Measurements from ENCODE around the gene IGFLR1.

IGFLR1 gene

DNA sequence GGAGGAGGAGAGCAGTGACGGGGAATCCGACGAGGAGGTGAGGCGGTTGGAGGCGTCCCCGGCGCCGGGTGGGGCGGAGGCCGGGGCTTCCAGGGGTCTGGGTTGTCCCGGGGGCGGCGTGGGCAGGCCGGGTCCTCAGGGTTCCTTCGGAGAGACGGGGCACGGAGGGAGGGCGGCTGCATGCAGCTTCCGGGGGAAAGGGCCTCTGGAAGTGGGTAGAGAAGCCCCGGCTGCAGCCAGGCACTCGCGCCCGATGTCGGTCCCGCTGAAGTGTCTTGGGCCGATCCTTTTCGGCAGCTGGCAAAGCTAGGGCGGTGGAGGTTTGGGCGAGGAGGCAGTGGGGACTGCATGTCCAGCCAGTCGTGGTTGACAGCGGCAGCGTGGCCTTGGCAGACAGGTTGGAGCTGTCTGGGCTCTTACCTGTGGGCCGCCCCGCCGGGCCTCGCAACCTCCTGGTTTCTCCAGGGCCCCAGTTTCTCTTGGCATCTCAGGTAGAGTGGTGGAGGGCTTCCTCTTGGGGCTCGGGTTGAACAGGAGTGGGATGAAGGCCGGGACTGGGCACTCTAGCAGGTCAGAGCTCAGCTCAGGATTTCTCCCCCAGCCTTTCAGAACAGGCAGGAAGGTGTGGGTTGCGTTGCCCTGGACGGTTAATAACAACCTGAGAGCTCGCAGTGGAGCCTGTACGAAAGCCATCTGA is 23.8 kb downstream of the IGFLR1 start:
- peak overlapping the region; percentile 61 for H2BK120ac ChIP-seq (ENCODE audit: low read depth, low read length)
- peaks cover 0 to 5% (median 0%) of the 10 kb centered on the region in 3 experiments for H3K27me3 ChIP-seq (ENCODE audit: control insufficient read depth in 3 of 3, insufficient read depth in 3 of 3, low read depth in 1 of 3, low read length in 3 of 3)
- no peak overlapping the region for H2BK12ac ChIP-seq (ENCODE audit: low read length)
- H2BK15ac ChIP-seq (ENCODE audit: low read length), result peak overlapping the region; percentile 37
- no CpG with 5 or more reads among the region's 42 CpGs for WGBS, 2 donors (ENCODE audit: extremely low coverage in 2 of 2, insufficient read length in 2 of 2, insufficient replicate concordance in 1 of 2)
- H4K91ac ChIP-seq (ENCODE audit: low read depth, low read length, poor library complexity), result no peak overlapping the region
- H3K4ac ChIP-seq (ENCODE audit: low read length), result no peak overlapping the region
- H4K8ac ChIP-seq (ENCODE audit: low read depth, low read length), result no peak overlapping the region
- H2AK5ac ChIP-seq (ENCODE audit: low read depth, low read length), result peak overlapping the region; percentile 81
- H3K4me1 ChIP-seq (ENCODE audit: control insufficient read depth in 2 of 2, insufficient read depth in 1 of 2, low read depth in 1 of 2, low read length in 2 of 2), result peaks cover 15 to 21% of the 10 kb centered on the region in 2 donors
- peak; percentile 21 for DNase-seq (ENCODE audit: low spot score)
- peak overlapping the region; percentile 52 for H3K18ac ChIP-seq (ENCODE audit: low read length)
- peak overlapping the region; percentile 47 for H2AFZ ChIP-seq (ENCODE audit: low read length)
- H3K4me3 ChIP-seq (ENCODE audit: low read length in 2 of 2), result peak overlapping the region; percentile 86 to 99
- peak overlapping the region; percentile 87 for H2BK5ac ChIP-seq (ENCODE audit: low read length)
- H3K23ac ChIP-seq (ENCODE audit: low read depth, low read length, poor library complexity), result peak overlapping the region; percentile 31
- H3K4me2 ChIP-seq (ENCODE audit: insufficient read depth, low read length, poor library complexity, severe bottlenecking), result peak overlapping the region; percentile 78
- H3K9ac ChIP-seq (ENCODE audit: low read depth, low read length, poor library complexity), result peak overlapping the region; percentile 97
- H3K27ac ChIP-seq (replicated peaks; ENCODE audit: low read length), result no peak overlapping the region
- H3K14ac ChIP-seq (ENCODE audit: low read length), result peak overlapping the region; percentile 90
- H3K36me3 ChIP-seq (replicated peaks in 1 of 2; ENCODE audit: control insufficient read depth in 2 of 2, insufficient read depth in 2 of 2, low read length in 2 of 2), result peaks cover 27 to 39% of the 10 kb centered on the region in 2 donors
- H3K9me3 ChIP-seq (replicated peaks in 1 of 2; ENCODE audit: control insufficient read depth in 2 of 2, insufficient read depth in 1 of 2, low read depth in 1 of 2, low read length in 2 of 2), result no peaks in the 10 kb centered on the region
- peaks cover 22% of the 10 kb centered on the region for H3K79me1 ChIP-seq (ENCODE audit: low read depth, low read length)

DNA sequence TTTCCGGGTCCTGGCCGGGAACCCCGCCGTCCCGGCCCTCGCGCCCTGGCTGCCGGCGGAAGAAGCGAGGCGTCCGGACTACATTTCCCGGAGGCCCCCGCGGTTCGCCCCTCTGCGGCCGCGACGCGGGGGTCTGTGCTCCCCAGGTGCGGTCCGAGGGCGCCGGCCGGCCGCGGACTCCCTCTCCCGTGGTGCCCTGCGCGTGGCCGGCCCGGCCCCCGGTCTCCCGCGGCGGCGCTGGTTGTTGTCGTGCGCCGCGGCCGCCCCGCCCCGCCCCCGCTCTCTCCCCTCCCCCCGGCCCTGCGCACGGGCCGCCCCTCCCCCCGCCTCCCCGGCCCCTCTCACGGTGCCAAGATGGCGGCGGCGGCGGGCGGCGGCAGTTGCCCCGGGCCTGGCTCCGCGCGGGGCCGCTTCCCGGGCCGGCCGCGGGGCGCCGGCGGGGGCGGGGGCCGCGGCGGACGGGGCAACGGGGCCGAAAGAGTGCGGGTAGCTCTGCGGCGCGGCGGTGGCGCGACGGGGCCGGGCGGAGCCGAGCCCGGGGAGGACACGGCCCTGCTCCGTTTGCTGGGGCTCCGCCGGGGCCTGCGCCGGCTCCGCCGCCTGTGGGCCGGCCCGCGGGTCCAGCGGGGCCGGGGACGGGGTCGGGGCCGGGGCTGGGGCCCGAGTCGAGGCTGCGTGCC is 24.4 kb downstream of the IGFLR1 start, which contains the start of gene KMT2B:
Gene KMT2B (plus strand): TSS at position 339 of the 680 bp plus-strand sequence. CDS start 16 bp downstream, at position 355.
- Histone ChIP-seq H3K9me3 (replicated peaks in 1 of 2; ENCODE audit: control insufficient read depth in 2 of 2, insufficient read depth in 1 of 2, low read depth in 1 of 2, low read length in 2 of 2) (no peaks in the 10 kb centered on the region), H3K4me3 (ENCODE audit: low read length in 2 of 2) (peak within 1 kb of the TSS; percentile 86 to 99), H3K27me3 (ENCODE audit: control insufficient read depth in 3 of 3, insufficient read depth in 3 of 3, low read depth in 1 of 3, low read length in 3 of 3) (peaks cover 0 to 5% (median 0%) of the 10 kb centered on the region in 3 experiments), H2BK12ac (ENCODE audit: low read length) (no peak within 1 kb of the TSS), H2BK120ac (ENCODE audit: low read depth, low read length) (peak within 1 kb of the TSS; percentile 61), H3K4me1 (ENCODE audit: control insufficient read depth in 2 of 2, insufficient read depth in 1 of 2, low read depth in 1 of 2, low read length in 2 of 2) (peaks cover 15 to 21% of the 10 kb centered on the region in 2 donors), H3K18ac (ENCODE audit: low read length) (peak within 1 kb of the TSS; percentile 96), H3K23ac (ENCODE audit: low read depth, low read length, poor library complexity) (peak within 1 kb of the TSS; percentile 67), H4K8ac (ENCODE audit: low read depth, low read length) (peak within 1 kb of the TSS; percentile 72), H3K9ac (ENCODE audit: low read depth, low read length, poor library complexity) (peak within 1 kb of the TSS; percentile 97), H3K4ac (ENCODE audit: low read length) (peak within 1 kb of the TSS; percentile 42), H3K79me1 (ENCODE audit: low read depth, low read length) (peaks cover 22% of the 10 kb centered on the region), H2BK15ac (ENCODE audit: low read length) (peak within 1 kb of the TSS; percentile 37), H3K36me3 (replicated peaks in 1 of 2; ENCODE audit: control insufficient read depth in 2 of 2, insufficient read depth in 2 of 2, low read length in 2 of 2) (peaks cover 20 to 32% of the 10 kb centered on the region in 2 donors), H2AFZ (ENCODE audit: low read length) (peak within 1 kb of the TSS; percentile 96), H3K14ac (ENCODE audit: low read length) (peak within 1 kb of the TSS; percentile 97), H3K27ac (replicated peaks; ENCODE audit: low read length) (peak within 1 kb of the TSS; percentile 94), H2BK5ac (ENCODE audit: low read length) (peak within 1 kb of the TSS; percentile 98), H4K91ac (ENCODE audit: low read depth, low read length, poor library complexity) (no peak within 1 kb of the TSS), H3K4me2 (ENCODE audit: insufficient read depth, low read length, poor library complexity, severe bottlenecking) (peak within 1 kb of the TSS; percentile 99), H2AK5ac (ENCODE audit: low read depth, low read length) (peak within 1 kb of the TSS; percentile 81)
- no peak for DNase-seq (ENCODE audit: low spot score)
- WGBS, 2 donors (ENCODE audit: extremely low coverage in 2 of 2, insufficient read length in 2 of 2, insufficient replicate concordance in 1 of 2), result no CpG with 5 or more reads among the region's 109 CpGs

DNA sequence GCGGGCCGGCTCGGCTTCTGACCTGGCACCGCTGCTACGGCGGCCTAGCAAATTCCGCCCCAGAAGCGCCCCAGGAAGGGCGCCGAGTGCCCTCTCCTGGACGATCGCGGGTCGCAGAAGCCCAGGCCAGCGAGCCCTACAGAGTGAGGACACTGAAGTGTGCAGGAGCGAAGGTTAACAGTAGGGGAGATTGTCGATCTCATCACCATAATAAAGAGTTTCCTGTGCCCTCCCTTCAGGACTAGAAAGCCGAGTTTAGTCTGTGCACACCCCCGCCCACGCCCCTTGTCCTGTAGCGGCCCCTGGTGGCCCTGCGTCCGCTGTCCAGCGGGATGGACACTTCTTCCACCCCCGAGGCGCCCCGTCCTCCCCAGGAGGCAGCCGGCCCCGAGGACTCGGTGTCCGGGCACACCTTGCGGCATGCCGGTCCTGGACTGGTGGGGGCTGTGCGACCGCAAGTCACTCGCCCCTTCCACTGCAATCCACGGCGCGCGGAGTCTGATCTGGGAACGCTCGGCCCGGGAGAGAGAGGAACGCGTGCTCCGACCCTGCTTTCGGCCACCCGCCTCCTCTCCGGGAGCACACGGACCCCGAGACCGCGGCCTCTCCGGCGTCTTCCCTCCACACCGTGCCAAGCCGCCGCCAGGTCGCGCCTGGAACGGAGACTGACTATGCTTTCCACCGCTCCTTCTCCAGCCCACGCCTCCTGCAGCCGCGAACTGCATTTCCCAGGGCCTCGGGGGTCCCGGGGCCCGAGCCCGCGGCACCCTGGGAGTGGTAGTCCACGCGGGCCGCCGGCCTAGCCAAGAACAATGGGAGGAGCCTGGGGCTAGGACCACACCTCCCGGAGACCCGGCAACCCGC is 25.2 kb downstream of the IGFLR1 start:
- H3K18ac ChIP-seq (ENCODE audit: low read length), result peak overlapping the region; percentile 98
- H3K23ac ChIP-seq (ENCODE audit: low read depth, low read length, poor library complexity), result peak overlapping the region; percentile 92
- H3K4me1 ChIP-seq (ENCODE audit: control insufficient read depth in 2 of 2, insufficient read depth in 1 of 2, low read depth in 1 of 2, low read length in 2 of 2), result peaks cover 15 to 21% of the 10 kb centered on the region in 2 donors
- peak overlapping the region; percentile 97 for H3K14ac ChIP-seq (ENCODE audit: low read length)
- peak overlapping the region; percentile 99 for H3K4me2 ChIP-seq (ENCODE audit: insufficient read depth, low read length, poor library complexity, severe bottlenecking)
- WGBS, 2 donors (ENCODE audit: extremely low coverage in 2 of 2, insufficient read length in 2 of 2, insufficient replicate concordance in 1 of 2), result no CpG with 5 or more reads among the region's 77 CpGs
- no peak overlapping the region for H4K91ac ChIP-seq (ENCODE audit: low read depth, low read length, poor library complexity)
- H3K79me1 ChIP-seq (ENCODE audit: low read depth, low read length), result peaks cover 18% of the 10 kb centered on the region
- H2AK5ac ChIP-seq (ENCODE audit: low read depth, low read length), result peak overlapping the region; percentile 96
- H2AFZ ChIP-seq (ENCODE audit: low read length), result peak overlapping the region; percentile 96
- H2BK5ac ChIP-seq (ENCODE audit: low read length), result peak overlapping the region; percentile 98
- peak overlapping the region; percentile 94 for H3K27ac ChIP-seq (replicated peaks; ENCODE audit: low read length)
- DNase-seq (ENCODE audit: low spot score), result peak; percentile 95
- no peaks in the 10 kb centered on the region for H3K9me3 ChIP-seq (replicated peaks in 1 of 2; ENCODE audit: control insufficient read depth in 2 of 2, insufficient read depth in 1 of 2, low read depth in 1 of 2, low read length in 2 of 2)
- H3K4me3 ChIP-seq (ENCODE audit: low read length in 2 of 2), result peak overlapping the region; percentile 74 to 84
- peaks cover 0 to 5% (median 0%) of the 10 kb centered on the region in 3 experiments for H3K27me3 ChIP-seq (ENCODE audit: control insufficient read depth in 3 of 3, insufficient read depth in 3 of 3, low read depth in 1 of 3, low read length in 3 of 3)
- H3K36me3 ChIP-seq (replicated peaks in 1 of 2; ENCODE audit: control insufficient read depth in 2 of 2, insufficient read depth in 2 of 2, low read length in 2 of 2), result peaks cover 13 to 24% of the 10 kb centered on the region in 2 donors
- peak overlapping the region; percentile 72 for H4K8ac ChIP-seq (ENCODE audit: low read depth, low read length)
- H2BK15ac ChIP-seq (ENCODE audit: low read length), result peak overlapping the region; percentile 94
- no peak overlapping the region for H2BK12ac ChIP-seq (ENCODE audit: low read length)
- H2BK120ac ChIP-seq (ENCODE audit: low read depth, low read length), result peak overlapping the region; percentile 93
- peak overlapping the region; percentile 97 for H3K9ac ChIP-seq (ENCODE audit: low read depth, low read length, poor library complexity)
- peak overlapping the region; percentile 42 for H3K4ac ChIP-seq (ENCODE audit: low read length)

All from neuronal stem cell (in vitro differentiated cells).